A673 (cell line): ENCODE measurements around the gene SCN3B.

Experiments used
- CTCF ChIP-seq: fragments of 300-800, 200-600 bp; sonication (generic); conservative IDR thresholded peaks from 2 replicates; pipeline ENCODE4 v1.5.1; 2017; ENCODE audit warnings: low read depth, mild to moderate bottlenecking, antibody characterized with exemption, low read length, moderate library complexity, mixed read lengths
- EZH2 ChIP-seq: fragments of 200-600 bp; sonication (generic); IDR thresholded peaks from 2 replicates; pipeline ENCODE4 v1.6.1; 2017; ENCODE audit warnings: borderline replicate concordance, low read depth, mild to moderate bottlenecking, mixed read lengths, antibody characterized with exemption, low read length; ENCODE audit not compliant: poor library complexity, severe bottlenecking

- no peak for TF ChIP-seq CTCF
- TF ChIP-seq EZH2: no peak
These were observed 67.9 kb downstream of the SCN3B start for GRCh38 chr11:123586568-123586967.
